Superior temporal gyrus (tissue), 1 donor: Measurements from ENCODE around the gene LPCAT1.

Experiments
- DNase-seq: peaks from one replicate; pipeline ENCODE4 v3.0.0-alpha.2; 2016; ENCODE audit errors: extremely low spot score

LPCAT1 gene

DNA sequence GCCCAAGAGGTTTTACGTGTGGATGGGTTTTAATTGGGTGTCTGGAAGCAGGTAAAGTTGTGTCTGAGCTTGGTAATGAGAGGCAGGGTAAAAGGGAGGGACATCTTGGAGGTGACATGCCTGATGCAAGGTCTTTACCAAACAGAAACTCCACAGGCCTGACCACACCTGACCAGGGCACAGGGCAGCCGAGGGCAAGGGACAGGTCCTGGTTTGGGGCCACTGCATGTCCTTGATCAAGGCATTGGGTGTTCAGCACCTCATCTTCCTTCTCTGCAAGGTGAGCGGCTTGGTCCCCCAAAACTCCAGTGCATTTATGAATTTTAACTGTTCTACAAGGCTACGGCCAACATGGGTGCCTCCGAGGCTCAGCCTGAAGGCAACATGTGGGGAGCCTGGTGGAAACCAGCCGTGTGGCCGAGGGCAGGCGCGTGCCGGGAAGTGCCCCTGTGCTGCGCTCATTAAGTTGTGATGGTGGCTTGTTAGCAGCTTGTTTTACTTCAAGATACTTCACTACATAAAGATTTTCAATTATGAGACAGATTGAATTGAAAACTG is 30.7 kb upstream of the LPCAT1 start:
- no peak for DNase-seq

DNA sequence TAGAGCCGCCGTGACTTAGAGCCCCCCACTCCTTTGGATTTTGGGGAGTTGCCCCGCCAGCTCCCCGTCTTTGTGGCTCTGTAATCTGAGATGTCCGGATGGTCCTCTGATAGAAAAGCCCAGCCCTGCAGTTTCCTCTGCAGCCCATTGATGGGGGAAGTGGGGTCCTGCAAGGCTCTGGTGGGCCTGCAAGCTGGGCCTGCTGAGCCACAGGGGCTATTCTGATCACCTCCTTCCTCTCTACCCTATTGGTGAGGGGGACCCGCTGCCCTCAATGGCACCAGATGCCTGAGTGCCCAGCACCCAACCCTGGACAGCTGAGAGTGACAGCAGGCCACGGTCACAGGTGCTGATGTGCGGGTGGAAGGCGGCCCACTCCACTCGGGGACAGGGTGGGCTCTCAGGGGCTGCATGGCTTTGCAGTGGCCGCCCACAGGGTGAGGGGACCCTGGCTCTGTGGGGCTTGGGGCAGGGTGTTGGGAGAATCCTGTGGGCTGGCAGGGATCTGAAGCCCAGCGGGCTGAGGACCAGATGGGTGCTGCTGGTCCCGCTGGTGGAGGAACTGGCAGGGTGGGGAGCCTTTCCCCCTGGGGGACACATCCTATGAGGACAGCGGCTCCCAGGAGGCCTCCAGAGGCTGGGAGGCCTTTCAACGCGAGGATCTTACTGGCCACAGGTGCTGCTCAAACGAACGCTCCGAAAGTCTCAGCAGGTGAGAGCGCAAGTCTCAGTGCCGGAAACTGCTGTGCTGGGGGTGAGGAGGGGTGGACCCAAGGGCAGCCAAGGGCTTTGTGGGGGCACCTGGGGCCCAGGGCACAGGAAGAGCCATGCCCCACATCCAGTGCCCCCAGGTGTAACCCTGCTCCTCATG is 30.0 kb upstream of the LPCAT1 start:
- DNase-seq: no peak

DNA sequence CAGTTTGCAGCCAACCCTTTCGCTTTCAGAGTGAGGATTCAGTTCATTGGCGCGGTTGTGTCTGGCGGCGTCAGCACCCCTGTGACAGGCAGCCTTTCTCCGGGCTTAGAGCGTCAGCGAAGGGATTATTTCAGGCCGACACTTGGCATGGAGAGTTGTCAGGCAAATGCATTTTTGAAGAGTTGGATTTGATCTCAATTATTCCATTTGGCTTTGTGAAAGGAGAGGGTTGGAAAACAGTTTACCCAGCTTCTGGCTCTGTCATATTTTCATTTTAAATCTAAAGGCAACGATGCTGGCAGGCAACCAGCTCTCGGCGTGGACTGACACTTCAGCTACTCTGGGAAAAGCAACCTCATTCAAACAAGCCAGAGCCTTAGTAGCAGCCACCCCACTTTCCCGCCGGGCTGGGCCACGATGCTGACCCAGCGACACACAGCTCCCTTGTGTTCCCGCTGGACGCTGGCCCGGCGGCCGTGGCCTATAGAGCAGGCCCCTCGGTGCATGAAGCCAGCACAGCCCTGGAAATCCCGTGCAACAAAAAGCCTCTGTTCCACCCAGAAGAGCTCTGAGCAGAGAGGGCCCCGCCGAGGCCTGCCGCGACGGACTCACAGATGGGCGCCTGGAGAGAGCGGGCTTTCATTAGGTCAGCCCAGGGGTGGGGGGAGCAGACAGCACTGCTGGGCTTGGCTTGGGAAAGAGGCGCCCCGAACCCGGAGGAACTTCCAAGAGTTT is 28.9 kb upstream of the LPCAT1 start:
- peak; percentile 95 for DNase-seq

GRCh38 chr5:1551426-1552301 is 27.9 kb upstream of the LPCAT1 start:
- no peak for DNase-seq

GRCh38 chr5:1550287-1551076 is 26.7 kb upstream of the LPCAT1 start:
- no peak for DNase-seq

- no peak for DNase-seq
Observed at GRCh38 chr5:1549475-1550030, 25.8 kb upstream of the LPCAT1 start.

DNA sequence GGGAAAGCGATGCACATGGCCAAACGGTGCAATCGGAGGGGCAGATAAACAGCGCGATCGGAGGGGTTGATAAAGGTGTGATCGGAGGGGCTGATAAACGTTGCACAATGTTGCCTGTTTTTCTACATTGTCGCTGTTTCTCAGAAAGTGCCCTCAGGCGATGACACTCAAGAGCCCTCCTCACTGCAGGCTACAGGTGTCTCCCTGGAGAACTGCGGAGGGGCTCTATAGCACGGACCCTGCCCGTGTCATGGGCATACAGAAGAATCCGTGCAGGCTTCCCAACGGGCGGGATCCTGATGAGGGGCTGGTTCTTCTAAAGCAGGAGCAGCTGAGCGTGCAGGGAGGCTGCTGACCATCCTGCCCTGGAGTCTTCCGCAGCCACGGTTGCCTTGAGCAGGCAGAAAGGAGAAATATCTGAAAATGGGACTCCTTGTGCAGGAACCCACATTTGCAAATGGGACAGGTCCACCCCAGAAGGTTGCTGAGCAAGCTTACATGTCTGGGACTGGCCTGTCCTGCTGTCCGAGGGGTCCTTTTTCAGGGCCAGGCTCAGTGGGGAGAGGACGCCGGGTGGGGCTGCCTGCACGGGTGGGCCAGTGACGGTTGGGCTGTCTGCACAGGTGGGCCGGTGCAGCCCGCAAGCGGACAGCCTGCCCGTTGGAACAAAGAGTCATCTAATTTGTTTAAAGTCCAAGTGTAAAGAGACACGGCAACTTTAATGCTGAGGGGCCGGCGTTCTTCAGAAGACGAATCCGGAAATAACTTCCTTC is 25.1 kb upstream of the LPCAT1 start:
- DNase-seq: no peak

GRCh38 chr5:1547655-1548054 is 23.9 kb upstream of the LPCAT1 start:
- DNase-seq: no peak

- DNase-seq: no peak
Observed at GRCh38 chr5:1547236-1547635, 23.5 kb upstream of the LPCAT1 start.

- no peak for DNase-seq
Observed at GRCh38 chr5:1546556-1546955, 22.8 kb upstream of the LPCAT1 start.

- no peak for DNase-seq
Observed at GRCh38 chr5:1545805-1546355, 22.1 kb upstream of the LPCAT1 start.

GRCh38 chr5:1545126-1545804 is 21.5 kb upstream of the LPCAT1 start:
- no peak for DNase-seq

- DNase-seq: no peak
Observed at GRCh38 chr5:1544294-1544961, 20.7 kb upstream of the LPCAT1 start.

GRCh38 chr5:1543398-1544293 is 19.9 kb upstream of the LPCAT1 start:
- no peak for DNase-seq

- no peak for DNase-seq
Observed at GRCh38 chr5:1542781-1543180, 19.0 kb upstream of the LPCAT1 start.

GRCh38 chr5:1541702-1542400 is 18.1 kb upstream of the LPCAT1 start:
- DNase-seq: peak; percentile 21
